A549 (cell line): ENCODE data around the gene RPS6KB1. TPM values are rescaled to one million over a fixed set of nuclear protein-coding genes. Genes with fewer than 3 reads are reported as not detected.

Source experiments
- ATAC-seq, 2 experiments: fragments of 200-7000 bp in 1 of 2; fragments of >200 bp in 1 of 2; cut with Nextera tagmentation in 1 of 2; cut with Tn5 transposase in 1 of 2; 3 replicates each; pipeline versions ENCODE4 v1.8.0 to v1.9.1; 2018 to 2020; ENCODE audit warnings: mild to moderate bottlenecking in 1 of 2, moderate library complexity in 1 of 2
- CTCF ChIA-PET: fragments of 300-600 bp; sonication (Branson Sonifier 250); formaldehyde crosslinking; extraction: SDS; loops from one replicate; lab custom pipeline; 2021; ENCODE audit warnings: antibody characterized with exemption, inconsistent platforms; lab: Yijun Ruan, JAX
- POLR2A ChIA-PET: fragments of 350-600 bp; formaldehyde crosslinking; extraction: SDS; loops from one replicate; lab custom pipeline; 2021; ENCODE audit warnings: antibody characterized with exemption, inconsistent platforms; lab: Yijun Ruan, JAX
- DNase-seq, 2 experiments: peaks; one replicate each; pipeline versions ENCODE4 v3.0.0 to v3.0.0-alpha.2; 2011 to 2016; ENCODE audit warnings: low read depth in 1 of 2, low spot score in 1 of 2
- FAIRE-seq: peaks from 2 replicates; lab custom pipeline; 2011; peaks lifted over from hg19 to GRCh38; lab: Jason Lieb, UNC
- H3K27ac ChIP-seq, 2 experiments: fragments of >200 bp; sonication (Bioruptor Twin); formaldehyde crosslinking; 3 replicates each; pipeline ENCODE4 v1.5.1; 2016 to 2017
- H3K4me1 ChIP-seq: fragments of >200 bp; sonication (Bioruptor Twin); formaldehyde crosslinking; 3 replicates; pipeline ENCODE4 v1.6.1; 2016
- H3K4me2 ChIP-seq: fragments of >200 bp; sonication (Bioruptor Twin); formaldehyde crosslinking; 3 replicates; pipeline ENCODE4 v1.6.1; 2016
- H3K4me3 ChIP-seq: fragments of >200 bp; sonication (Bioruptor Twin); formaldehyde crosslinking; 3 replicates; pipeline ENCODE4 v1.5.1; 2016
- H3K9me3 ChIP-seq: fragments of >200 bp; sonication (Bioruptor Twin); formaldehyde crosslinking; 3 replicates; pipeline ENCODE4 v1.6.1; 2016
- BCL3 ChIP-seq: fragments of >200 bp; sonication (Bioruptor Twin); formaldehyde crosslinking; IDR thresholded peaks from 3 replicates; pipeline ENCODE4 v1.6.1; 2016
- BHLHE40 ChIP-seq: IDR thresholded peaks from 2 replicates; pipeline ENCODE4 v1.6.1; 2012; ENCODE audit warnings: low read depth, low read length, inconsistent platforms
- CEBPB ChIP-seq, 2 experiments: fragments of >200 bp in 1 of 2; sonication (Bioruptor Twin) in 1 of 2; formaldehyde crosslinking in 1 of 2; IDR thresholded peaks; 2 replicates each; pipeline ENCODE4 v1.6.1; 2012 to 2016
- CHD2 ChIP-seq: fragments of 150-350 bp; IDR thresholded peaks from 2 replicates; pipeline ENCODE4 v1.6.1; 2014; ENCODE audit warnings: low read length; ENCODE audit not compliant: partially characterized antibody
- E2F6 ChIP-seq: IDR thresholded peaks from 2 replicates; pipeline ENCODE4 v1.6.1; 2012; ENCODE audit warnings: low read depth, borderline replicate concordance
- EHF ChIP-seq: fragments of 250-450 bp; sonication (Bioruptor Pico); IDR thresholded peaks from 2 replicates; pipeline ENCODE4 v1.5.0; 2020; ENCODE audit warnings: mild to moderate bottlenecking
- EP300 ChIP-seq, 2 experiments: fragments of >200 bp; sonication (Bioruptor Twin); formaldehyde crosslinking; IDR thresholded peaks; 2 replicates in 1 of 2; 3 replicates in 1 of 2; pipeline ENCODE4 v1.6.1; 2016 to 2017
- ESRRA ChIP-seq: fragments of 150-350 bp; IDR thresholded peaks from 2 replicates; pipeline ENCODE4 v1.6.1; 2014; ENCODE audit warnings: mild to moderate bottlenecking, low read length, borderline replicate concordance
- FOSB ChIP-seq: fragments of 250-450 bp; sonication (Bioruptor Pico); IDR thresholded peaks from 2 replicates; pipeline ENCODE4 v1.5.0; 2020; ENCODE audit warnings: mild to moderate bottlenecking, moderate library complexity
- FOSL2 ChIP-seq, 2 experiments: fragments of 450-650 bp in 1 of 2; fragments of >200 bp in 1 of 2; sonication (Bioruptor Twin) in 1 of 2; formaldehyde crosslinking; IDR thresholded peaks; 2 replicates each; pipeline versions ENCODE4 v1.5.0 to v1.6.1; 2016 to 2020; ENCODE audit warnings: mild to moderate bottlenecking in 1 of 2, moderate library complexity in 1 of 2
- FOXS1 ChIP-seq: fragments of 250-450 bp; sonication (Bioruptor Pico); IDR thresholded peaks from 2 replicates; pipeline ENCODE4 v1.5.0; 2020; ENCODE audit warnings: mild to moderate bottlenecking, moderate library complexity
- GATA3 ChIP-seq: IDR thresholded peaks from 2 replicates; pipeline ENCODE4 v1.6.1; 2012; ENCODE audit warnings: borderline replicate concordance
- HDAC2 ChIP-seq: fragments of 200-600 bp; sonication (generic); IDR thresholded peaks from 2 replicates; pipeline ENCODE4 v1.6.1; 2016
- HMGXB4 ChIP-seq: fragments of 250-450 bp; sonication (Bioruptor Pico); IDR thresholded peaks from 2 replicates; pipeline ENCODE4 v1.5.0; 2021; ENCODE audit warnings: mild to moderate bottlenecking, moderate library complexity, borderline replicate concordance
- HOXB5 ChIP-seq: fragments of 250-450 bp; sonication (Bioruptor Pico); IDR thresholded peaks from 2 replicates; pipeline ENCODE4 v1.5.0; 2020; ENCODE audit warnings: mild to moderate bottlenecking, moderate library complexity
- JUN ChIP-seq, 2 experiments: fragments of >200 bp; sonication (Bioruptor Twin); formaldehyde crosslinking; IDR thresholded peaks; 2 replicates in 1 of 2; 3 replicates in 1 of 2; pipeline ENCODE4 v1.6.1; 2016 to 2017
- KDM5A ChIP-seq: fragments of 200-600 bp; sonication (generic); IDR thresholded peaks from 2 replicates; pipeline ENCODE4 v1.6.1; 2016; ENCODE audit warnings: antibody characterized with exemption, mild to moderate bottlenecking
- MAFK ChIP-seq: fragments of 450-650 bp; IDR thresholded peaks from 2 replicates; pipeline ENCODE4 v1.6.1; 2014; ENCODE audit not compliant: partially characterized antibody
- NFE2L2 ChIP-seq: fragments of 150-350 bp; conservative IDR thresholded peaks from 2 replicates; pipeline ENCODE4 v1.6.1; 2014; ENCODE audit warnings: low read length
- PBX3 ChIP-seq: IDR thresholded peaks from 2 replicates; pipeline ENCODE4 v1.6.1; 2012
- PHF8 ChIP-seq: fragments of 200-600 bp; sonication (generic); IDR thresholded peaks from 2 replicates; pipeline ENCODE4 v1.6.1; 2016; ENCODE audit warnings: low read depth, mild to moderate bottlenecking, antibody characterized with exemption, moderate library complexity, borderline replicate concordance
- POLR2A ChIP-seq: IDR thresholded peaks from 2 replicates; pipeline ENCODE4 v1.6.1; 2012; ENCODE audit warnings: mild to moderate bottlenecking, low read length
- POLR2AphosphoS2 ChIP-seq: conservative IDR thresholded peaks from 2 replicates; pipeline ENCODE4 v1.6.1; 2012; ENCODE audit warnings: low read length, improper control_type of control experiment, inconsistent platforms
- SMC3 ChIP-seq: fragments of >200 bp; sonication (Bioruptor Twin); formaldehyde crosslinking; IDR thresholded peaks from 3 replicates; pipeline ENCODE4 v1.6.1; 2018; ENCODE audit warnings: inconsistent platforms
- SREBF2 ChIP-seq: fragments of 450-650 bp; IDR thresholded peaks from 2 replicates; pipeline ENCODE4 v1.6.1; 2014; ENCODE audit warnings: mild to moderate bottlenecking, moderate library complexity
- TFCP2L1 ChIP-seq: fragments of 250-450 bp; sonication (Bioruptor Pico); IDR thresholded peaks from 2 replicates; pipeline ENCODE4 v1.5.0; 2021; ENCODE audit warnings: mild to moderate bottlenecking
- TP53 ChIP-seq: fragments of 250-450 bp; sonication (Bioruptor Pico); IDR thresholded peaks from 2 replicates; pipeline ENCODE4 v1.5.0; 2021; ENCODE audit warnings: mild to moderate bottlenecking, moderate library complexity
- ZC3H11A ChIP-seq: fragments of 450-650 bp; IDR thresholded peaks from 2 replicates; pipeline ENCODE4 v1.6.1; 2014; ENCODE audit warnings: antibody characterized with exemption, mild to moderate bottlenecking
- ZFP36 ChIP-seq: fragments of 450-650 bp; IDR thresholded peaks from 2 replicates; pipeline ENCODE4 v1.6.1; 2014; ENCODE audit warnings: borderline replicate concordance; ENCODE audit not compliant: partially characterized antibody
- ZNF302 ChIP-seq: fragments of 250-450 bp; sonication (Bioruptor Pico); IDR thresholded peaks from 2 replicates; pipeline ENCODE4 v1.9.0; 2021; ENCODE audit warnings: inconsistent platforms, mild to moderate bottlenecking, moderate library complexity
- ZSCAN20 ChIP-seq: fragments of 250-450 bp; sonication (Bioruptor Pico); IDR thresholded peaks from 2 replicates; pipeline ENCODE4 v1.8.0; 2022; ENCODE audit warnings: mild to moderate bottlenecking, moderate library complexity
- WGBS: methylation state at CpG from one replicate; pipeline ENCODE4 v1.1.6; 2017; ENCODE audit errors: missing lambda C conversion rate; 5-methylcytosine and 5-hydroxymethylcytosine counted together
- polyA plus RNA-seq, 4 experiments: library from polyadenylated mRNA; depleted of rRNA in 3 of 4; stranded (reverse); fragments of >200 nt; fragmentation: RNase III in 1 of 4; extraction: RNeasy Plus Mini Kit Qiagen cat#74134 plus additional on column Dnase treatment in 1 of 4; gene quantifications; 2 replicates in 3 of 4; 3 replicates in 1 of 4; pipeline ENCODE4 v1.2.3, GENCODE V29; 2011 to 2017

Gene RPS6KB1
- polyA plus RNA-seq, 2 of the 4 experiments (the other 2 are of a cell fraction), result 57.3 to 81.7 TPM

GRCh38 chr17:59845595-59846393 lies 47.1 kb upstream of the RPS6KB1 start (continued):
- TF ChIP-seq FOSB (CRISPR knock-in tag) (peak; percentile 93), FOSL2 (IDR thresholded peaks at IDR 0.05) (peak; percentile 68; the same call in 1 of the 2 replicates), FOSL2 (CRISPR knock-in tag; IDR thresholded peaks at IDR 0.05) (peak; percentile 92), EHF (CRISPR knock-in tag) (peak; percentile 82; the same call in 1 of the 2 replicates), GATA3 (peak; percentile 97), PBX3 (peak; percentile 88), TP53 (CRISPR knock-in tag) (peak; percentile 99), POLR2A (no peak; the same call in 1 of the 2 replicates), PHF8 (no peak)

GRCh38 chr17:59846394-59847165 lies 46.3 kb upstream of the RPS6KB1 start:
- Histone ChIP-seq H3K4me2 (peak overlapping the region; percentile 77), H3K4me1 (peaks cover 69% of the 10 kb centered on the region), H3K27ac (peak overlapping the region; percentile 91 to 96), H3K4me3 (no peak overlapping the region), H3K9me3 (no peaks in the 10 kb centered on the region)
- ATAC-seq, result peak; percentile 30 to 31
- DNase-seq, result peak; percentile 84 to 99
- FAIRE-seq, result peak; percentile 89
- CTCF ChIA-PET, result interaction anchor here (0.6 to 12.7 kb wide), 9 partner anchors 30 to 297 kb away, joined by 3 to 244 read pairs (median 3); no protein-coding TSS in a partner anchor
- 2% methylated on average over 7 of the region's 7 CpGs for WGBS
- POLR2A ChIA-PET, result interaction anchor here (0.5 to 13.6 kb wide), 13 partner anchors 9 to 139 kb away, joined by 3 to 610 read pairs (median 13); partner anchors contain the start of genes PTRH2, RPS6KB1, TUBD1 and VMP1
- TF ChIP-seq CEBPB (IDR thresholded peaks at IDR 0.05) (peak; percentile 85 to 93), SMC3 (peak; percentile 8; the same call in 1 of the 3 replicates), BCL3 (peak; percentile 94), KDM5A (no peak), JUN (IDR thresholded peaks at IDR 0.05) (peak; percentile 94 to 99), FOXS1 (CRISPR knock-in tag) (peak; percentile 85), ESRRA (peak; percentile 76), ZNF302 (CRISPR knock-in tag) (no peak; the same call in none of the 2 replicates), HMGXB4 (no peak), BHLHE40 (no peak), ZC3H11A (no peak), HOXB5 (CRISPR knock-in tag) (peak; percentile 93), CHD2 (peak; percentile 31), NFE2L2 (no peak), ZSCAN20 (no peak), POLR2A (no peak), TP53 (CRISPR knock-in tag) (peak; percentile 98), POLR2AphosphoS2 (peak; percentile 97), E2F6 (peak; percentile 54; the same call in 1 of the 2 replicates), SREBF2 (no peak), HDAC2 (no peak), TFCP2L1 (peak; percentile 98), EP300 (IDR thresholded peaks at IDR 0.05) (peak; percentile 99), MAFK (peak; percentile 59), ZFP36 (no peak)
